Bronchial epithelial cell (primary cell): Measurements from ENCODE around the gene HYCC2. TPM values are rescaled to one million over a fixed set of nuclear protein-coding genes. Genes with fewer than 3 reads are reported as not detected.
"Not testable (repeated sequence)": the region's sequence is repeated elsewhere in the genome, so short reads cannot be mapped to it uniquely, and the experiment has no call there.

Source experiments
- DNase-seq: peaks from one replicate; pipeline ENCODE4 v3.0.0-alpha.2; 2010; ENCODE audit warnings: low read depth
- FAIRE-seq: peaks from 2 replicates; lab custom pipeline; 2011; peaks lifted over from hg19 to GRCh38; lab: Jason Lieb, UNC
- H3K27me3 ChIP-seq: 2 replicates; pipeline ENCODE4 v1.5.1; 2011; ENCODE audit warnings: low read length; ENCODE audit not compliant: control insufficient read depth, insufficient read depth
- H3K36me3 ChIP-seq: 2 replicates; pipeline ENCODE4 v1.5.1; 2011; ENCODE audit warnings: low read length; ENCODE audit not compliant: control insufficient read depth, insufficient read depth
- H3K4me3 ChIP-seq: 2 replicates; pipeline ENCODE4 v1.5.1; 2011; ENCODE audit warnings: mild to moderate bottlenecking, low read depth, low read length, control low read depth
- CTCF ChIP-seq: IDR thresholded peaks from 2 replicates; pipeline ENCODE4 v1.5.1; 2011; ENCODE audit warnings: mild to moderate bottlenecking, moderate library complexity, low read length, control low read depth, inconsistent platforms; ENCODE audit not compliant: insufficient read depth, severe bottlenecking
- total RNA-seq: library from RNA; depleted of rRNA; stranded (reverse); fragments of >200 nt; gene quantifications from 2 replicates; pipeline ENCODE4 v1.2.1, GENCODE V29; 2014

The HYCC2 gene
- total RNA-seq, 1 donor from 2014 or later, result 8.4 TPM

- no peaks in the 10 kb centered on the region for H3K36me3 ChIP-seq
- FAIRE-seq (no peak), DNase-seq (no peak)
- H3K27me3 ChIP-seq, result no peaks in the 10 kb centered on the region
- no peak for TF ChIP-seq CTCF
- no peak overlapping the region for H3K4me3 ChIP-seq
These were observed 24.6 kb downstream of the HYCC2 start for GRCh38 chr2:201046881-201047280.

- not testable (repeated sequence) for H3K36me3 ChIP-seq, FAIRE-seq, DNase-seq, H3K27me3 ChIP-seq, H3K4me3 ChIP-seq
These were observed 28.4 kb downstream of the HYCC2 start for GRCh38 chr2:201043050-201043449.

GRCh38 chr2:201042451-201042850 lies 29.0 kb downstream of the HYCC2 start:
- not testable (repeated sequence) for FAIRE-seq, H3K36me3 ChIP-seq, H3K27me3 ChIP-seq, H3K4me3 ChIP-seq, DNase-seq

DNA sequence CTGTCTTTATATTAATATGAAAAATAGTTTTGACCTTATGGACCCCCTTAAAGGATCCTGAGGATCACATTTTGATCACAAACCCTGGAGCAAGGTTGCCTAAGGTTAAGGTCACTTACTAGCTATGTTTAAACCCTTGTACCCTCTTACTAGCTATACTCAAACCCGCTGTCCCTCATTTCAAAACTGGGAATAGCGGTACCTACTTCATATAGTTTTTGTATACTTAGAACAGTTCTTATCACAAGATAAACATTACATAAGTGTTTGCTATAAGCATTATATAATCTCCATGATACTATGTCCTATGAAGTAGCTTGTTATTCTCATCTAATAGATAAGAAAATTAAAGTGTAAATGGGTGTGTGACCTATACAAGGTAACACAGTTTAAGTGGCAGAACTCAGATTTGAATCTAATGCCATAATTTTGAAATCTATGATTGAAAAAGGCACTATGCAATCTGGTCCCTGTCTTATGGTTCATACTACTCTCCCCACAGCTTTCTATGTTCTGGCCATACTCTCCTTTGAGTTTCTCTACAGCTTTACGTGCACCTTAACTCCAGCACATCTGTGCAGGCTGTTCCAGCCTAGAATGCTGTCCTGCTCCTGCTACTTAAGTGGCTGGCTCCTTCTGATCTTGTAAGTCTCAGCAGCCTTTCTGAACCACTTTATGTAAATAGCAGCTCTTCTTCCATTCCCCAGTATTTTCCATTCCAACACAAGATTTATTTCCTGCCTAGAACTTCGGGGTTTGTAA lies 30.4 kb downstream of the HYCC2 start:
- TF ChIP-seq CTCF, result no peak
- H3K36me3 ChIP-seq, result no peaks in the 10 kb centered on the region
- no peak overlapping the region for H3K4me3 ChIP-seq
- FAIRE-seq (no peak), DNase-seq (no peak)
- no peaks in the 10 kb centered on the region for H3K27me3 ChIP-seq

GRCh38 chr2:201038855-201039254 lies 32.6 kb downstream of the HYCC2 start:
- DNase-seq (no peak), FAIRE-seq (no peak)
- Histone ChIP-seq H3K4me3 (no peak overlapping the region), H3K27me3 (no peaks in the 10 kb centered on the region), H3K36me3 (no peaks in the 10 kb centered on the region)
- TF ChIP-seq CTCF, result no peak

DNA sequence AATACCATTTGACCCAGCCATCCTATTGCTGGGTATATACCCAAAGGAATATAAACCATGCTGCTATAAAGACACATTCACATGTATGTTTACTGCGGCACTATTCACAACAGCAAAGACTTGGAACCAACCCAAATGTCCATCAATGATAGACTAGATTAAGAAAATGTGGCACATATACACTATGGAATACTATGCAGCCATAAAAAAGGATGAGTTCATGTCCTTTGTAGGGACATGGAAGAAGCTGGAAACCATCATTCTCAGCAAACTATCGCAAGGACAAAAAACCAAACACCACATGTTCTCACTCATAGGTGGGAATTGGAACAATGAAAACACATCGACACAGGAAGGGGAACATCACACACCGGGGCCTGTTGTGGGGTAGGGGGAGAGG lies 33.1 kb downstream of the HYCC2 start:
- not testable (repeated sequence) for H3K4me3 ChIP-seq, H3K36me3 ChIP-seq, H3K27me3 ChIP-seq, FAIRE-seq, DNase-seq

DNA sequence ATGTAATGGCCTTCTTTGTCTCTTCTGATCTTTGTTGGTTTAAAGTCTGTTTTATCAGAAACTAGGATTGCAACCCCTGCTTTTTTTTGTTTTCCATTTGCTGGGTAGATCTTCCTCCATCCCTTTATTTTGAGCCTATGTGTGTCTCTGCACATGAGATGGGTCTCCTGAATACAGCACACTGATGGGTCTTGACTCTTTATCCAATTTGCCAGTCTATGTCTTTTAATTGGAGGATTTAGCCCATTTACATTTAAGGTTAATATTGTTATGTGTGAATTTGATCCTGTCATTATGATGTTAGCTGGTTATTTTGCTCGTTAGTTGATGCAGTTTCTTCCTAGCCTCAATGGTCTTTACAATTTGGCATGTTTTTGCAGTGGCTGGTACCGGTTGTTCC lies 37.1 kb downstream of the HYCC2 start:
- not testable (repeated sequence) for H3K4me3 ChIP-seq, H3K27me3 ChIP-seq, DNase-seq, H3K36me3 ChIP-seq, FAIRE-seq

DNA sequence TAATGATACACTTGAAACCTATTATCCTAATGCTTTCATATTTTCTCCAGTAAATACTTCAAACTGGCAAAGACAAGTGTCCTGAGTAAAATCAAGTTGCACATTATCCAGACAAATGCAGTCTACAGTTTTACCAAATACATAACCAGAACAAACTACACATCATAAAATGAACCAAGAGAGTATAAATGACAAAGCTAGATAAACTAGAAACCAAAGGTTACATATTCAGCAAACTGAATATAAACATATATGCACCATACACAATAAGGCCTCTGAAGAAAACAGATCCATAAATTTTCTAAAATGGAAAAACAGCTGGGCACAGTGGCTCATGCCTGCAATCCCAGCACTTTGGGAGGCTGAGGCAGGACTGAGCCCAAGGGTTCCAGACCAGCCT lies 47.0 kb downstream of the HYCC2 start:
- H3K4me3 ChIP-seq, result no peak overlapping the region
- no peaks in the 10 kb centered on the region for H3K27me3 ChIP-seq
- peaks cover 2% of the 10 kb centered on the region for H3K36me3 ChIP-seq
- no peak for FAIRE-seq
- DNase-seq, result no peak
- TF ChIP-seq CTCF, result no peak
